ENCODE results near the gene ATP8A2. TPM values are rescaled to one million over a fixed set of nuclear protein-coding genes. Genes with fewer than 3 reads are reported as not detected.

Gene ATP8A2
- total RNA-seq, 2 experiments from 2014 or later, result not detected

- POLR2A ChIA-PET, result interaction anchor here (1.5 kb wide), 1 partner anchor 12 kb away, joined by 3 read pairs; no protein-coding TSS in a partner anchor
Measured at GRCh38 chr13:25744178-25744577, 372.4 kb downstream of the ATP8A2 start.

DNA sequence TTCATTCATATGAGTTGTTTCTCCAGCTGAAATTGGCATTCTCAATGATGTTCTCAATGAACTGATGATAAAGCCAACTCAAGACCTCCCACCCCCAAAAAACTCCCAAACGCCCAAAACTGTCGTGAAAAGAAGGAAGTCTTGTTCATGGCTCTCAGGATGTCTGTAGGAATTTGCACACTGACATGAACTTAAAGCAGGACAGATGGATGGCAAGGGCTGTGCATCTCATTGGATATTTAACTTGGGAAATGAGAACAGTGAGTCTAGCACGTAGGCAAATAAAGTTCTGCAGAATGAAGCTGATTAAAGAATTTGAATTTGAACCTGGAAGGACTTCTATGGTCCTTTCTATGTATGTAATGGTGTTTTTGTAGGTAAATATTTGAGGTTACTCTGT is 374.4 kb downstream of the ATP8A2 start:
- H4K20me1 ChIP-seq (ENCODE audit: insufficient read depth, low read length), result no peaks in the 10 kb centered on the region
- H3K36me3 ChIP-seq (ENCODE audit: insufficient read depth, low read length), result no peaks in the 10 kb centered on the region
- no peak overlapping the region for H3K4me3 ChIP-seq (ENCODE audit: low read depth, low read length, poor library complexity, severe bottlenecking)
- no peak overlapping the region for H3K27ac ChIP-seq (ENCODE audit: low read depth, low read length, poor library complexity, severe bottlenecking)
- H3K9me2 ChIP-seq (ENCODE audit: insufficient read depth, low read length), result no peaks in the 10 kb centered on the region
- H3K4me2 ChIP-seq (ENCODE audit: low read length), result no peak overlapping the region
- H3K79me2 ChIP-seq (ENCODE audit: insufficient read depth, low read depth, low read length), result no peaks in the 10 kb centered on the region
- no peaks in the 10 kb centered on the region for H3K9me3 ChIP-seq (ENCODE audit: low read length)
- H3K4me1 ChIP-seq (ENCODE audit: insufficient read depth, low read length, poor library complexity, severe bottlenecking), result no peaks in the 10 kb centered on the region
- ChIA-PET CTCF (ENCODE audit: unreplicated experiment) (no interaction called here), POLR2A (interaction anchor here (0.8 kb wide), 1 partner anchor 8 kb away, joined by 3 read pairs; no protein-coding TSS in a partner anchor)
- BruUV-seq (replicated peaks), result no TSS peak
- intact Hi-C loops (cut with micrococcal nuclease; ENCODE audit: unreplicated experiment), result no loop called here
- no peak overlapping the region for H2AFZ ChIP-seq (ENCODE audit: low read length)
- no peak for TF ChIP-seq EZH2phosphoT487 (IDR thresholded peaks at IDR 0.05; ENCODE audit: borderline replicate concordance, low read depth, low read length)
- no peak for TF ChIP-seq CTCF (conservative IDR thresholded peaks at IDR 0.05; ENCODE audit: low read length)
- DNase-seq (ENCODE audit: low spot score), result no peak

More at GRCh38 chr13:25744178-25744577, 372.4 kb downstream of the ATP8A2 start:
- H3K79me2 ChIP-seq (ENCODE audit: insufficient read depth, low read depth, low read length), result no peaks in the 10 kb centered on the region
- H3K9me3 ChIP-seq (ENCODE audit: low read length), result no peaks in the 10 kb centered on the region
- no peak overlapping the region for H3K4me2 ChIP-seq (ENCODE audit: low read length)
- no peaks in the 10 kb centered on the region for H3K36me3 ChIP-seq (ENCODE audit: insufficient read depth, low read length)
- H3K27ac ChIP-seq (ENCODE audit: low read depth, low read length, poor library complexity, severe bottlenecking), result no peak overlapping the region
- DNase-seq (ENCODE audit: low spot score), result no peak
- CTCF ChIA-PET (ENCODE audit: unreplicated experiment), result no interaction called here
- BruUV-seq (replicated peaks), result no TSS peak
- TF ChIP-seq CTCF (conservative IDR thresholded peaks at IDR 0.05; ENCODE audit: low read length), result no peak
- no peak for TF ChIP-seq EZH2phosphoT487 (IDR thresholded peaks at IDR 0.05; ENCODE audit: borderline replicate concordance, low read depth, low read length)
- no peak overlapping the region for H2AFZ ChIP-seq (ENCODE audit: low read length)
- intact Hi-C loops (cut with micrococcal nuclease; ENCODE audit: unreplicated experiment), result no loop called here
- H3K9me2 ChIP-seq (ENCODE audit: insufficient read depth, low read length), result no peaks in the 10 kb centered on the region
- H3K4me1 ChIP-seq (ENCODE audit: insufficient read depth, low read length, poor library complexity, severe bottlenecking), result no peaks in the 10 kb centered on the region
- H4K20me1 ChIP-seq (ENCODE audit: insufficient read depth, low read length), result no peaks in the 10 kb centered on the region
- H3K4me3 ChIP-seq (ENCODE audit: low read depth, low read length, poor library complexity, severe bottlenecking), result no peak overlapping the region

DNA sequence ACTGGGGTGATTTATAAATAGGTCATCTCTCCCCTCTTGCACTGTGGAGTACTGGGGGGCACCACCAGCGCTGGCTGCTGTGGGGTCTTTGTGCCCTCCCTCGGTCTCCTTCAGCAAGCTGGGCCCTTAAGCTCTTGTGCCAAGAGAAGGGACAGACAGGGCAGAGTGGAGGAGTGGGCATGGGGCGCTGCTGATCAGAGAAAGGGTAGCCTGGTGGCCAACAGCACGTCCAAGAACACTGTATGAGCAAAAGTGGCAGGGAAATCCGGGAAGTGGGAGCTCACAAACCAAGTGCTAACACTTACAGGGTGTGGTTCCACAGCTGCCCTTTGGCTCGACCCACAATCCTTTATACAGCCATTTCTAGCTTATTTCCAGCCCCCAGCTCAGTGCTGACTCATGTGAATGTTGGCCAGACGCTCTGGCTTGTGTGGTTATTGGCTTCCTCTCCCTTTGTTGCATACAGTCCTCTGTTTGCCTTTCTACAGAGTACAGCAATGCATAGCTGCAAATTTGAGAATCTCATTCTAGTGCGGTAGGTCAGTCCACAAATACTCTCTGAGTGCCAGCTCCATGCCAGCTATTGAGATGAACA is 381.3 kb downstream of the ATP8A2 start:
- no peaks in the 10 kb centered on the region for H3K36me3 ChIP-seq (ENCODE audit: insufficient read depth, low read length)
- H2AFZ ChIP-seq (ENCODE audit: low read length), result no peak overlapping the region
- TF ChIP-seq EZH2phosphoT487 (IDR thresholded peaks at IDR 0.05; ENCODE audit: borderline replicate concordance, low read depth, low read length) (no peak), CTCF (conservative IDR thresholded peaks at IDR 0.05; ENCODE audit: low read length) (no peak)
- H4K20me1 ChIP-seq (ENCODE audit: insufficient read depth, low read length), result no peaks in the 10 kb centered on the region
- H3K9me3 ChIP-seq (ENCODE audit: low read length), result no peaks in the 10 kb centered on the region
- no peaks in the 10 kb centered on the region for H3K79me2 ChIP-seq (ENCODE audit: insufficient read depth, low read depth, low read length)
- H3K27ac ChIP-seq (ENCODE audit: low read depth, low read length, poor library complexity, severe bottlenecking), result no peak overlapping the region
- no TSS peak for BruUV-seq (replicated peaks)
- intact Hi-C loops (cut with micrococcal nuclease; ENCODE audit: unreplicated experiment), result no loop called here
- no peaks in the 10 kb centered on the region for H3K4me1 ChIP-seq (ENCODE audit: insufficient read depth, low read length, poor library complexity, severe bottlenecking)
- no peak for DNase-seq (ENCODE audit: low spot score)
- H3K9me2 ChIP-seq (ENCODE audit: insufficient read depth, low read length), result no peaks in the 10 kb centered on the region
- no peak overlapping the region for H3K4me2 ChIP-seq (ENCODE audit: low read length)
- ChIA-PET CTCF (ENCODE audit: unreplicated experiment) (no interaction called here), POLR2A (interaction anchor here (0.5 to 1.0 kb wide), 2 partner anchors 10 to 29 kb away, joined by 3 read pairs; no protein-coding TSS in a partner anchor)
- no peak overlapping the region for H3K4me3 ChIP-seq (ENCODE audit: low read depth, low read length, poor library complexity, severe bottlenecking)

All from OCI-LY7 (cell line).